Ectodermal cell (in vitro differentiated cells): ENCODE measurements around the gene FOXN4.

Source experiments
- H3K27ac ChIP-seq: 2 replicates; pipeline ENCODE4 v1.7.0; 2013; ENCODE audit warnings: mild to moderate bottlenecking, low read depth, low read length; ENCODE audit not compliant: insufficient read depth, poor library complexity, severe bottlenecking
- H3K27me3 ChIP-seq: 2 replicates; pipeline ENCODE4 v1.7.0; 2013; ENCODE audit warnings: mild to moderate bottlenecking, low read length; ENCODE audit not compliant: insufficient read depth, control insufficient read depth, poor library complexity, severe bottlenecking
- H3K36me3 ChIP-seq: one replicate; pipeline ENCODE4 v1.7.0; 2013; ENCODE audit warnings: low read length; ENCODE audit not compliant: control insufficient read depth, insufficient read depth
- H3K4me1 ChIP-seq: one replicate; pipeline ENCODE4 v1.7.0; 2013; ENCODE audit warnings: low read length; ENCODE audit not compliant: control insufficient read depth, insufficient read depth
- H3K4me3 ChIP-seq: 2 replicates; pipeline ENCODE4 v1.7.0; 2013; ENCODE audit warnings: low read depth, low read length, control low read depth; ENCODE audit not compliant: insufficient read depth
- H3K9me3 ChIP-seq: 2 replicates; pipeline ENCODE4 v1.7.0; 2013; ENCODE audit warnings: mild to moderate bottlenecking, low read length, moderate library complexity; ENCODE audit not compliant: control insufficient read depth
- WGBS, 2 experiments: methylation state at CpG; one replicate each; pipeline ENCODE4 v1.1.7; 2013; ENCODE audit warnings: missing lambda C conversion rate in 2 of 2; 5-methylcytosine and 5-hydroxymethylcytosine counted together

The FOXN4 gene

DNA sequence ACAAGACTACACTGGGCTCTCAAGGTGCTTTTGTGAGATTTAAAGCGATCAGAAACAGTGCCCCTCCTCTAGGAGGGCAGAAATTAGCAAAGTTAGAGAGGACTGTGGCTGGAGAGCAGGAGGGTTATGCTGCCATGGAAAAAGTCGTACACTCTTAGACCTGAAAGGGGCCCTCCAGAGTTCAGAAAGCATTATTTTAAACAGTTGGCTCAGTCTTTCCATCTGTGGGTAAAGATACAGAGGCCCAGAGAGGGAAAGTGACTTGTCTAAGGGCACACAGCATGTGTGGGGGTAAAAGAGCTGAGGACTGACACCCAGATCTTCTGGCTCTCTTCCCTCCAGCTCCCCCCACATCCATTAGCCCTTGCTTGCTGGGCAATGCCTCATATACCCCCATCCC lies 47.1 kb downstream of the FOXN4 start:
- WGBS, 2 experiments, result 91 to 93% methylated on average over 2 of the region's 2 CpGs
- Histone ChIP-seq H3K4me3 (no peak overlapping the region), H3K36me3 (no peaks in the 10 kb centered on the region), H3K4me1 (no peaks in the 10 kb centered on the region), H3K27me3 (no peaks in the 10 kb centered on the region), H3K9me3 (no peaks in the 10 kb centered on the region), H3K27ac (no peak overlapping the region)

DNA sequence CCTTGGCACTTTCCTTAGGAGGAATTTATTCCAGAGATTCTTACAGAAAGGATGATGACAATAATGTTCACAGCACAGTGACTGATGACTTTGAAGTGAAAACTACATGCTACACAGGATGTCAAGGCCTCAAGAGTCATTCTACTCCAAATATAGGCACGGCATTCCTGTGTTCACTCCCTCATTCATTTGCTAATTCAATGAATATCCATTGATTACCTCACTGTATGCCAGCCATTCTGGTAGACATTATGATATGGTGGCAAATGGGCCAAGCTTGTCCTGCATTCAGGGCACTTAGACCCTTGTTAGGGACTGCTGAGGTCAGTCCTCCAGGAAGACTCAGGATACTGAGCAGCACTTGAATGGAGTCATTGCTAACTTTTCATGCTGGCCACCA lies 48.0 kb downstream of the FOXN4 start:
- Histone ChIP-seq H3K27ac (no peak overlapping the region), H3K9me3 (no peaks in the 10 kb centered on the region), H3K4me1 (no peaks in the 10 kb centered on the region), H3K36me3 (no peaks in the 10 kb centered on the region), H3K4me3 (no peak overlapping the region), H3K27me3 (no peaks in the 10 kb centered on the region)
- WGBS, 2 experiments, result 84 to 89% methylated on average over 1 of the region's 1 CpG

DNA sequence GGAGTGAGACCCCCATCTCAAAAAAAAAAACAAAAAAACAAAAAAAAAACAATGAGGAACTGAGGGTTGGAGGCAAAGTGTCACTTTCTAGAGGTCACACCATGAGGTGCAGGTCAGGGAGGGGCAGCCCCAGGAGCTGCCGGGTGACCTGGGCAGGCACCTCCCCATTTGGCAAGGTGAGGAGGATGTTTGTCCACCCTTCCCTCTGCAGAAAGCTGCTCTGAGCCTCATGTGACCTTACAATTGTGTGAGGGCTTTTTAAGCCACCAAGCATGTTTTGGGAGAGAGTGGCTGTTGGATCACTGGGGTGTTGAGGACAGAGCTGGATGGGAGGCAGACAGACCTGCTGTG lies 49.6 kb downstream of the FOXN4 start:
- WGBS, 2 experiments, result 91 to 100% methylated on average over 1 of the region's 1 CpG
- no peak overlapping the region for H3K4me3 ChIP-seq
- H3K27ac ChIP-seq, result no peak overlapping the region
- no peaks in the 10 kb centered on the region for H3K4me1 ChIP-seq
- no peaks in the 10 kb centered on the region for H3K27me3 ChIP-seq
- H3K9me3 ChIP-seq, result no peaks in the 10 kb centered on the region
- H3K36me3 ChIP-seq, result no peaks in the 10 kb centered on the region

DNA sequence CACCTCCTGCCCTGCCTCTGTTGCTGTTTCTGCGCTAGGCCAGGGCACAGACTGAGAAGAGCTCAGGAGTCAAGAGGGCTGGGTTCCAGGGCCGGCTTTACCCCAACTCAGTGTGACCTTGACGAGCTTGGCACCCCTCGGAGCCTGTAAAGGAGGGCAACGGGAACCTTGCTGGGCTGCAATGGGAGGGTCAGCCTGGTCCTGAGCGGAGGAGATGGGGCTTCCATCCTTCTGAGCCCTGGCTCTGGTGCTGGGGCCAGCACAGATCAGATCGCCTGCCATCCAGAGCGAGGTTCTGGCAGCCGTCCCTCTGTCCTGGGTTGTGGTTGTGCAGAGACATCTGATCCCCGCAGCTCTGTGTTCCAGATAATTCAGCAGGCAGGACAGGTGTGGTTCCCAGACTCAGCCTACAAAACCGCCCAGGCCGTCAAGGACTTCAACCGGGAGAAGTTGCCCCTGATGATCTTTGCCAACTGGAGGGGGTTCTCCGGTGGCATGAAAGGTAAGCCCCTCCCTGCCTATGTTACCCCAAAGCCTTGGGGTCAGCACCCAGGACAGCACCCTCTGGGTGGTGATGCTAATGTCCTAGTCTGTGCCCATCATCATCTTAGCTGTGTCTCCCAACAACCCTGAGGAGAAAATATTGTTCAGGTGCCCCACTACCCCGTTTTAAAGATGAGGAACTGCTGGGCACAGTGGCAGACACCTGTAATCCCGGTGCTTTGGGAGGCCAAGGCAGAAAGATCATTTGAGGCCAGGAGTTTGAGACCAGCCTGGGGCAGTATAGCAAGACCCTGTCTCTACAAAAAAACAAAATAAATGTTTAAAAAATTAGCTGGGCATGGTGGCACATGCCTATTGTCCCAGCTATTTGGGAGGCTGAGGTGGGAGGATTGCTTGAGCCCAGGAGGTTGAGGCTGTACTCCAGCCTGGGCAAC lies 50.2 kb downstream of the FOXN4 start:
- H3K27ac ChIP-seq, result no peak overlapping the region
- peaks cover under 1% of the 10 kb centered on the region for H3K9me3 ChIP-seq
- no peak overlapping the region for H3K4me3 ChIP-seq
- WGBS, 2 experiments, result 85 to 86% methylated on average over 16 of the region's 16 CpGs
- no peaks in the 10 kb centered on the region for H3K36me3 ChIP-seq
- H3K27me3 ChIP-seq, result no peaks in the 10 kb centered on the region
- no peaks in the 10 kb centered on the region for H3K4me1 ChIP-seq

DNA sequence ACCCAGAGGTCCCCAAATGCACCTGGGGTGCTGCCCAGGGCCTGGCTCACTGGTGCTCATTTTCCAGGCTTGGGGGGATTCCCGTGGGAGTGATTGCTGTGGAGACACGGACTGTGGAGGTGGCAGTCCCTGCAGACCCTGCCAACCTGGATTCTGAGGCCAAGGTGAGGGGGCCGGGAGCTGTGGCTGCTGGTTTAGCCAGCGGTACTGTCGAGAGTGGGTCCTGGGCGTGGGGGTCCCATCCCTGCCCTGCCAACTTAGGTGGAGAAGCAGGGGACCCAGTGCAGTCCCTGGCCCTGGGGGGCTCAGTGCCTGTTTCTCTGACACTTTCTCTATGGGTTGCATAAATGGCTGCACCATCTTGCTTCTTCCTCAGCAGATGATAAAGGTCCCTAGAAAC lies 50.9 kb downstream of the FOXN4 start:
- peaks cover 3% of the 10 kb centered on the region for H3K9me3 ChIP-seq
- no peaks in the 10 kb centered on the region for H3K4me1 ChIP-seq
- H3K27me3 ChIP-seq, result no peaks in the 10 kb centered on the region
- no peaks in the 10 kb centered on the region for H3K36me3 ChIP-seq
- WGBS, 2 experiments, result 93 to 94% methylated on average over 6 of the region's 6 CpGs
- no peak overlapping the region for H3K27ac ChIP-seq
- H3K4me3 ChIP-seq, result no peak overlapping the region

DNA sequence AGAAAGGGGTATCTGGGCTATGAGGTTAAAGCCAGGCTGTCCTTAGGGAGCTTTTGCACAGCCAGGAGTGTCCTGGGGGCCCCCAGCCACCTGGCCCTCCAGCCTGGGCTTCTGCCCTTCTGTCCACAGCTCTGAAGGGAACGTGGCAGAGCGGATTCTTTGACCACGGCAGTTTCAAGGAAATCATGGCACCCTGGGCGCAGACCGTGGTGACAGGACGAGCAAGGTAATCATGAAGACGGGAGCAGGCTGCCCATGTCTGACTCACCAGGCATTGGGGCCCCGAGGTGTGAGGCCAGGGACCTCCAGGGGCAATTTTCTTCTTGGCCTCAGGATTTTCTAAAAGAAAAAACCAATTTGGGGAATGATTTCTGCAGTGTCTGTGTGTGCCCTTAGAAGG lies 53.1 kb downstream of the FOXN4 start:
- Histone ChIP-seq H3K36me3 (no peaks in the 10 kb centered on the region), H3K27ac (no peak overlapping the region), H3K27me3 (no peaks in the 10 kb centered on the region), H3K4me3 (no peak overlapping the region), H3K4me1 (no peaks in the 10 kb centered on the region), H3K9me3 (peaks cover 3% of the 10 kb centered on the region)
- WGBS, 2 experiments, result 94% methylated on average over 8 of the region's 8 CpGs

DNA sequence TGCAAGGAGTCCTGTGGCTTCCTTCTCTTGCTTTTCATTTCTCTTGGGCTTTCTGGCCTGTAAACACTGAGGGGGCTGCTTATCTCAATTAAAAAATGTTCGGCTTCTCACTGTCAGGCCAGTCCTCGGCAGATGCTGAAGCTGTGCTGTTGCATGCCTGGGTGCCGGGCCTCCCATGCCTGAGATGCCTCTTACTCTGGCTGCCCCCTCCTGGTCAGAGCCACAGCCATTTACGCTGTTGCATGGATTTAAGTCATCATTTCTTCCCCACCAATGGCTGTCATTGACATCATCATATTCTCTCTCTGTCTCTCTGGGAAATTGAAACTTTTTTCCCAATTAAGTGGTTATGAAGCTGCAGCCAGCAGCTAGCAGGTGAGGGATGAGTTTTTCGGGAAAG lies 53.7 kb downstream of the FOXN4 start:
- H3K9me3 ChIP-seq, result peaks cover 3% of the 10 kb centered on the region
- H3K4me3 ChIP-seq, result no peak overlapping the region
- H3K36me3 ChIP-seq, result no peaks in the 10 kb centered on the region
- no peak overlapping the region for H3K27ac ChIP-seq
- 63 to 70% methylated on average over 5 of the region's 5 CpGs for WGBS, 2 experiments
- H3K4me1 ChIP-seq, result no peaks in the 10 kb centered on the region
- no peaks in the 10 kb centered on the region for H3K27me3 ChIP-seq

DNA sequence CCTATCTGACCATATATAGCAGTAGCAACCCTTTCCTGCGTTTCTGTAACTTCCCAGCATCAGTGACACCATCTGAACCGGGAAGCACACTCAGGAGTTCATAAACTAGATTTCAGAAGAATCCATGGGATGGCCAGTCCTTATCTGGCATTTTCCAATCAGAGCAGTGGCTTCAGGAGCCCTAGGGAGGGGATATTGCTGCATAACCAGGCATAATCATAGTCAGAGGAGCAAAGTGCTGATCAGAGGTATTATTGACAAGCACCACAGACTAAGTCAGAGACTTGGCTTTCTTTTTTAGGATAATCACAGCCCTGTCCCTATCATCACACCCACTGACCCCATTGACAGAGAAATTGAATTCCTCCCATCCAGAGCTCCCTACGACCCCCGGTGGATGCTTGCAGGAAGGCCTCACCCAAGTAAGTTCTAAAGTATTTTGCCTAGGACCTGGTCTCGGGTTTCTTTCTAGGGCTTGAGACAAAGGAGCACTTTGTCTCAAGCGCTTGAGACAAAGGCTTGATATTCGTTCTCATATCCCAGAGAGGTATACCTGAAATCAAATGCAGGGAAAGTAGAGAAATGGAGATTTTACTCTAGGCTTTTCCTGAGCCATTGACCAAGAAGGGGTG lies 55.1 kb downstream of the FOXN4 start:
- WGBS, 2 experiments, result 94 to 96% methylated on average over 7 of the region's 7 CpGs
- Histone ChIP-seq H3K27ac (no peak overlapping the region), H3K9me3 (peaks cover 3% of the 10 kb centered on the region), H3K27me3 (no peaks in the 10 kb centered on the region), H3K4me3 (no peak overlapping the region), H3K36me3 (no peaks in the 10 kb centered on the region), H3K4me1 (no peaks in the 10 kb centered on the region)

DNA sequence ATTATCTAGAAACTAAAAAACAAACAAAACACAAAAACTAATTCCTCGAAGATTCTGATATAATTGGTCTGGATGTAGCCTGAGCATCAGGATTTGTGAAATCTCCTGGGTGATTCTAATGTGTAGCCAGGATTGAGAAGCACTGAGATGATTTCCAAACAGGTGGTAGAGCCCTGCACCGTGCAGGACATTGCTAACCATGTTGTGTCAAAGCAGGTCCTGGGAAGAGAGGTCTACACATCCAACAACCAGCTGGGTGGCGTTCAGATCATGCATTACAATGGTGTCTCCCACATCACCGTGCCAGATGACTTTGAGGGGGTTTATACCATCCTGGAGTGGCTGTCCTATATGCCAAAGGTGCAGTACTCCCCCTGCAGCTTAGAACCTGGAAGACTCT lies 56.3 kb downstream of the FOXN4 start:
- no peaks in the 10 kb centered on the region for H3K36me3 ChIP-seq
- H3K27ac ChIP-seq, result no peak overlapping the region
- no peaks in the 10 kb centered on the region for H3K27me3 ChIP-seq
- WGBS, 2 experiments, result 93 to 95% methylated on average over 4 of the region's 4 CpGs
- no peaks in the 10 kb centered on the region for H3K4me1 ChIP-seq
- no peak overlapping the region for H3K4me3 ChIP-seq
- peaks cover 3% of the 10 kb centered on the region for H3K9me3 ChIP-seq

DNA sequence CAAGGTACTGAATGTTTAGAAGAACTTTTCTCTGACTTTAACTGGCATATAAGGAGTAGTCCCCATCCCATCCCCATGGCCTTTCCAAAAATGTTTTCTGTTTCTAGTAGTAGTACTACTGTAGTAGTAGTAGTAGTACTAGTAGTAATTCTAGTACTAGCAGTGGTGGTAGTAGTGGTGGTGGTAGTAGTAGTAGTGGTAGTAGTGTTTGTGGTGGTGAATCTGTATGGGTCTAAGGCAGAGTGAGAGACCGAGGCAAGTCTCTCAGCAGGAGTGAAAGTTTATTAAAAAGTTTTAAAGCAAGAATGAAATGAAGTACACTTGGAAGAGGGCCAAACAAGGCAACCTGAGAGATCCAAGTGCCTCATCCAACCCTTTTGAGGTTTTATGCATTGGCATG lies 58.6 kb downstream of the FOXN4 start:
- Histone ChIP-seq H3K4me3 (no peak overlapping the region), H3K27me3 (no peaks in the 10 kb centered on the region), H3K36me3 (no peaks in the 10 kb centered on the region), H3K27ac (no peak overlapping the region), H3K9me3 (peaks cover 3% of the 10 kb centered on the region), H3K4me1 (no peaks in the 10 kb centered on the region)
- 93 to 95% methylated on average over 1 of the region's 1 CpG for WGBS, 2 experiments
